Measurements from ENCODE around the gene GH1.
"Not testable (repeated sequence)": the region's sequence is repeated elsewhere in the genome, so short reads cannot be mapped to it uniquely, and the experiment has no call there.

DNA sequence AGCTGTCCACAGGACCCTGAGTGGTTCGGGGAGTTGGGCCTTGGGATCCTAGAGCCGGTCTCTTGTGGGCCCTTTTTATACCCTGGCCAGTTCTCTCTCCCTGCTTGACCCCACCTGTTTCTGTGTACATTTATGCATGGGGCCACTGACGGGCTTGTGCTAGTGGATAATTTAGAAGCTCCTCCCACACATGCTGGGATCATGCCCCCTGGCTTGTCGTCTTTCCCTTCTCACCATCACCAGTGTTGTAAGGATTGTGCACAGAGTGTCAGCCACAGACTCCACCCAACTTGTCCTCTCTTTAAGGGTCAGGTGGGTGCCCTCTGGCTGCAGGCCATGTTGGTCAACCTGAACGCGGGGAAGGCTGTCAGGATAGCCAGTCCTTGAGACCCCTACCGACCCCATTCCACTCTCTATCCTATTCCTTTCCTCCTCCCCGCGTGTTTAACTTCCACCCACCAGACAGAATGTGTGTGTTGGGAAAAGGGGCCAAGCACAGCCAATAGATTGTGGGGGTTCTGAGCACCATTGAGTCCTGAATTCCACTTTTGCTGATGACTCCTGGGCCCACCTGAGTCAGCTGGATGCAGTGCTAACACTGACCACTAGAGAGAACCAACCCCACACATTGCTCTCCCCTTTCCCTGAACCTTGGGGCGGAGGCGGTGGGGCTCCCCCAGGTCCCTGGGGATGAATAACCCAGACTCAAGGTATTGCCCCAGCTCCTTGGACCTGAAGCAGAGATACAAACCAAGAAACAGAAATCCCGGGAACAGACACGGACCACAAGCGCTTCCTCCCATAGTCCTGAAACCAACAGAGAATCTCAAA, 21.9 kb downstream of the GH1 start, which contains the start of gene CSH1:
- TF ChIP-seq, protein P1, sequence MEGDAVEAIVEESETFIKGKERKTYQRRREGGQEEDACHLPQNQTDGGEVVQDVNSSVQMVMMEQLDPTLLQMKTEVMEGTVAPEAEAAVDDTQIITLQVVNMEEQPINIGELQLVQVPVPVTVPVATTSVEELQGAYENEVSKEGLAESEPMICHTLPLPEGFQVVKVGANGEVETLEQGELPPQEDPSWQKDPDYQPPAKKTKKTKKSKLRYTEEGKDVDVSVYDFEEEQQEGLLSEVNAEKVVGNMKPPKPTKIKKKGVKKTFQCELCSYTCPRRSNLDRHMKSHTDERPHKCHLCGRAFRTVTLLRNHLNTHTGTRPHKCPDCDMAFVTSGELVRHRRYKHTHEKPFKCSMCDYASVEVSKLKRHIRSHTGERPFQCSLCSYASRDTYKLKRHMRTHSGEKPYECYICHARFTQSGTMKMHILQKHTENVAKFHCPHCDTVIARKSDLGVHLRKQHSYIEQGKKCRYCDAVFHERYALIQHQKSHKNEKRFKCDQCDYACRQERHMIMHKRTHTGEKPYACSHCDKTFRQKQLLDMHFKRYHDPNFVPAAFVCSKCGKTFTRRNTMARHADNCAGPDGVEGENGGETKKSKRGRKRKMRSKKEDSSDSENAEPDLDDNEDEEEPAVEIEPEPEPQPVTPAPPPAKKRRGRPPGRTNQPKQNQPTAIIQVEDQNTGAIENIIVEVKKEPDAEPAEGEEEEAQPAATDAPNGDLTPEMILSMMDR (IDR thresholded peaks at IDR 0.05; ENCODE audit: low read length) = not testable (repeated sequence)
- TF ChIP-seq EZH2 (IDR thresholded peaks at IDR 0.05; ENCODE audit: borderline replicate concordance, low read length) = not testable (repeated sequence)

All from OCI-LY1 (cell line).